Neural cell (in vitro differentiated cells): ENCODE data around the gene CEP192. TPM values are rescaled to one million over a fixed set of nuclear protein-coding genes. Genes with fewer than 3 reads are reported as not detected.

Experiments used
- H2AFZ ChIP-seq: fragments of 200-600, 300-800 bp; sonication (generic), shearing (Covaris generic); 2 replicates; pipeline ENCODE4 v1.6.0; 2014; ENCODE audit warnings: low read depth, mild to moderate bottlenecking, antibody characterized with exemption, low read length, moderate library complexity
- H3F3A ChIP-seq: fragments of 200-600 bp; shearing (Covaris generic); 2 replicates; pipeline ENCODE4 v1.6.1; 2016; ENCODE audit warnings: mild to moderate bottlenecking, moderate library complexity, mixed read lengths, antibody characterized with exemption, low read length; ENCODE audit not compliant: insufficient read depth, poor library complexity, severe bottlenecking
- H3K27ac ChIP-seq: fragments of 200-600, 300-800 bp; sonication (generic), shearing (Covaris generic); 2 replicates; pipeline ENCODE4 v1.5.1; 2014; ENCODE audit warnings: mild to moderate bottlenecking, low read length, moderate library complexity
- H3K27me3 ChIP-seq: fragments of 300-800, 200-600 bp; sonication (generic), shearing (Covaris generic); 2 replicates; pipeline ENCODE4 v1.6.0; 2014; ENCODE audit warnings: mild to moderate bottlenecking, low read depth, low read length, moderate library complexity; ENCODE audit not compliant: insufficient read depth
- H3K36me3 ChIP-seq: fragments of 300-800, 200-600 bp; sonication (generic), shearing (Covaris generic); 2 replicates; pipeline ENCODE4 v1.5.1; 2014; ENCODE audit warnings: mild to moderate bottlenecking, antibody characterized with exemption, low read length, moderate library complexity; ENCODE audit not compliant: insufficient read depth
- H3K4me2 ChIP-seq: fragments of 300-800, 200-600 bp; sonication (generic), shearing (Covaris generic); 2 replicates; pipeline ENCODE4 v1.6.0; 2014; ENCODE audit warnings: mild to moderate bottlenecking, low read length
- H3K4me3 ChIP-seq: fragments of 300-800, 200-600 bp; sonication (generic), shearing (Covaris generic); 2 replicates; pipeline ENCODE4 v1.5.1; 2014; ENCODE audit warnings: mild to moderate bottlenecking, low read length, moderate library complexity
- H3K79me2 ChIP-seq: fragments of 200-600 bp; shearing (Covaris generic); replicated peaks from 2 replicates; pipeline ENCODE4 v1.6.0; 2014; ENCODE audit warnings: mild to moderate bottlenecking, low read length, moderate library complexity; ENCODE audit not compliant: insufficient read depth
- H3K9ac ChIP-seq: fragments of 300-800, 200-600 bp; sonication (generic), shearing (Covaris generic); 2 replicates; pipeline ENCODE4 v1.6.1; 2016; ENCODE audit warnings: mild to moderate bottlenecking, low read length, mixed read lengths
- H3K9me2 ChIP-seq: fragments of 200-600 bp; shearing (Covaris generic); 2 replicates; pipeline ENCODE4 v1.6.1; 2016; ENCODE audit warnings: mild to moderate bottlenecking, low read length, mixed read lengths; ENCODE audit not compliant: insufficient read depth
- H3K9me3 ChIP-seq: fragments of 200-600, 300-800 bp; sonication (generic), shearing (Covaris generic); 2 replicates; pipeline ENCODE4 v1.6.1; 2016; ENCODE audit warnings: mild to moderate bottlenecking, mixed run types, low read length, moderate library complexity, mixed read lengths
- H4K20me1 ChIP-seq: fragments of 200-600 bp; shearing (Covaris generic); 2 replicates; pipeline ENCODE4 v1.6.1; 2016; ENCODE audit warnings: mild to moderate bottlenecking, mixed run types; ENCODE audit not compliant: insufficient read depth
- CTCF ChIP-seq: fragments of 450-650 bp; IDR thresholded peaks from 2 replicates; pipeline ENCODE4 v1.5.1; 2014; ENCODE audit warnings: antibody characterized with exemption, mild to moderate bottlenecking, moderate library complexity; ENCODE audit not compliant: poor library complexity, severe bottlenecking
- EP300 ChIP-seq: fragments of 450-650 bp; conservative IDR thresholded peaks from 2 replicates; pipeline ENCODE4 v1.6.1; 2014; ENCODE audit warnings: antibody characterized with exemption, mild to moderate bottlenecking, moderate library complexity; ENCODE audit not compliant: poor library complexity, severe bottlenecking
- EZH2 ChIP-seq: fragments of 200-600, 300-800 bp; shearing (Covaris generic), sonication (generic); IDR thresholded peaks from 2 replicates; pipeline ENCODE4 v1.6.1; 2014; ENCODE audit warnings: antibody characterized with exemption, low read length, borderline replicate concordance, mild to moderate bottlenecking; ENCODE audit not compliant: insufficient read depth, poor library complexity, severe bottlenecking
- MXI1 ChIP-seq: fragments of 450-650 bp; conservative IDR thresholded peaks from 2 replicates; pipeline ENCODE4 v1.6.1; 2014; ENCODE audit warnings: antibody characterized with exemption, mild to moderate bottlenecking; ENCODE audit not compliant: poor library complexity, severe bottlenecking
- POLR2AphosphoS5 ChIP-seq: IDR thresholded peaks from 2 replicates; pipeline ENCODE4 v1.6.1; 2012
- RAD21 ChIP-seq: fragments of 450-650 bp; conservative IDR thresholded peaks from 2 replicates; pipeline ENCODE4 v1.6.1; 2014; ENCODE audit warnings: antibody characterized with exemption, mild to moderate bottlenecking, moderate library complexity
- REST ChIP-seq: IDR thresholded peaks from 2 replicates; pipeline ENCODE4 v1.6.1; 2012; ENCODE audit warnings: borderline replicate concordance
- SMC3 ChIP-seq: fragments of 450-650 bp; conservative IDR thresholded peaks from 2 replicates; pipeline ENCODE4 v1.6.1; 2014; ENCODE audit warnings: antibody characterized with exemption, mild to moderate bottlenecking, moderate library complexity; ENCODE audit not compliant: poor library complexity
- TAF1 ChIP-seq: IDR thresholded peaks from 2 replicates; pipeline ENCODE4 v1.6.1; 2012; ENCODE audit warnings: low read depth
- polyA plus RNA-seq: library from polyadenylated mRNA; depleted of rRNA; stranded (reverse); fragments of >200 nt; gene quantifications from 2 replicates; pipeline ENCODE4 v1.2.3, GENCODE V29; 2014

CEP192 gene
- polyA plus RNA-seq, 1 donor from 2014 or later = 28.1 TPM

- H3K36me3 ChIP-seq = no peaks in the 10 kb centered on the region
- TF ChIP-seq SMC3 (no peak), EZH2 (no peak), REST (no peak), POLR2AphosphoS5 (no peak), EP300 (no peak), RAD21 (no peak), TAF1 (no peak)
- no peaks in the 10 kb centered on the region for H3K79me2 ChIP-seq
- no peak overlapping the region for H3K9ac ChIP-seq
- H3F3A ChIP-seq = no peaks in the 10 kb centered on the region
- no peaks in the 10 kb centered on the region for H3K9me2 ChIP-seq
- no peaks in the 10 kb centered on the region for H4K20me1 ChIP-seq
- no peak overlapping the region for H3K27ac ChIP-seq
- H3K4me3 ChIP-seq = no peak overlapping the region
- H3K4me2 ChIP-seq = no peak overlapping the region
- no peaks in the 10 kb centered on the region for H3K27me3 ChIP-seq
- H2AFZ ChIP-seq = no peak overlapping the region
- no peaks in the 10 kb centered on the region for H3K9me3 ChIP-seq
Measured at GRCh38 chr18:12943215-12943614, 47.9 kb upstream of the CEP192 start.

- H3K9me3 ChIP-seq = no peaks in the 10 kb centered on the region
- no peak overlapping the region for H3K4me3 ChIP-seq
- H3K36me3 ChIP-seq = no peaks in the 10 kb centered on the region
- no peaks in the 10 kb centered on the region for H3F3A ChIP-seq
- no peaks in the 10 kb centered on the region for H3K27me3 ChIP-seq
- H3K27ac ChIP-seq = no peak overlapping the region
- H2AFZ ChIP-seq = no peak overlapping the region
- H3K4me2 ChIP-seq = no peak overlapping the region
- TF ChIP-seq EZH2 (no peak), REST (no peak), SMC3 (no peak), TAF1 (no peak), EP300 (no peak), RAD21 (no peak), POLR2AphosphoS5 (no peak), MXI1 (no peak), CTCF (no peak)
- no peaks in the 10 kb centered on the region for H3K79me2 ChIP-seq
- no peak overlapping the region for H3K9ac ChIP-seq
- H4K20me1 ChIP-seq = no peaks in the 10 kb centered on the region
- no peaks in the 10 kb centered on the region for H3K9me2 ChIP-seq
Measured at GRCh38 chr18:12944709-12945108, 46.5 kb upstream of the CEP192 start.
